ENCODE data around the gene SHMT1.
A peak's percentile ranks its signal among the peaks of the same experiment; 100 is the strongest.

Gene SHMT1

GRCh38 chr17:18364166-18364565 is 816 bp upstream of the SHMT1 start:
- no peak for TF ChIP-seq CTCF (conservative IDR thresholded peaks at IDR 0.05; ENCODE audit: control insufficient read depth, insufficient read depth, low read depth, low read length)
- no peak for DNase-seq (ENCODE audit: low read depth)
- H3K4me3 ChIP-seq (ENCODE audit: control insufficient read depth, low read depth, low read length), result no peak overlapping the region

- no peak for TF ChIP-seq CTCF (conservative IDR thresholded peaks at IDR 0.05; ENCODE audit: control insufficient read depth, insufficient read depth, low read depth, low read length)
- peak overlapping the region; percentile 75 for H3K4me3 ChIP-seq (ENCODE audit: control insufficient read depth, low read depth, low read length)
- DNase-seq (ENCODE audit: low read depth), result peak; percentile 58
These were observed 651 bp downstream of the SHMT1 start for GRCh38 chr17:18362698-18363100.

DNA sequence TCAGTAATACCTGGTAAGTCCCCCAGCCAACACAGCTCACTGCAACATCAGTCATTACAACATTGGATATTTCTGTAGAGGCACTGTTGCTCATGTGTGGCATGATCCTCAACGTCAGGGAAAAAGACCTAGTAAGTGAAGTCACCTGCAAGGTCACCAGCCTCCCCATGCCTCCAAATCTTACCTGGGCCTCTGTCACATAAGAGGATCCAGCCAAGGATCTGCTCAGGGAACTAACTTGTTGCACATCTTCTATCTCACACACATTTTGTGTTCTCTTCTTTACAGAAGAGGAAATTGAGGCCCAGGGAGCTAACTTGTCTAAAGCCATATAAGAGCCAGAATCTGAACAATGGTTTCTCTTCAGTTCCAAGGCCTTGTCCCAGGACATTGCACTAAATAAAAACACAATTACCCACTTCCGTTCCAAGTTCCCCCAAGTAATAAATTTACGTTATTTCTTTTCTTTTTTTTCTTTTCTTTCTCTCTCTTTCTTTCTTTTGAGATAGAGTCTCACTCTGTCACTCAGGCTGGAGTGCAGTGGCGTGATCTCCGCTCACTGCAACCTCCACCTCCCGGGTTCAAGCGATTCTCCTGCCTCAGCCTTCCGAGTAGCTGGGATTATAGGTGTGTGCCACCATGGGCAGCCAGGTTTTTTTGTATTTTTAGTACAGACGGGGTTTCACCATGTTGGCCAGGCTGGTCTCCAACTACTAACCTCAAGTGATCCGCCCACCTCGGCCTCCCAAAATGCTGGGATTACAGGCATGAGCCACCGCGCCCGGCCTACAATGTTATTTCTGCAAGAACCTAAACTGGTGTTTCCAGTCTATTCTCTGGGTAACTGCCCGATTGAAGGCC is 1.3 kb downstream of the SHMT1 start:
- no peak for TF ChIP-seq CTCF (conservative IDR thresholded peaks at IDR 0.05; ENCODE audit: control insufficient read depth, insufficient read depth, low read depth, low read length)

DNA sequence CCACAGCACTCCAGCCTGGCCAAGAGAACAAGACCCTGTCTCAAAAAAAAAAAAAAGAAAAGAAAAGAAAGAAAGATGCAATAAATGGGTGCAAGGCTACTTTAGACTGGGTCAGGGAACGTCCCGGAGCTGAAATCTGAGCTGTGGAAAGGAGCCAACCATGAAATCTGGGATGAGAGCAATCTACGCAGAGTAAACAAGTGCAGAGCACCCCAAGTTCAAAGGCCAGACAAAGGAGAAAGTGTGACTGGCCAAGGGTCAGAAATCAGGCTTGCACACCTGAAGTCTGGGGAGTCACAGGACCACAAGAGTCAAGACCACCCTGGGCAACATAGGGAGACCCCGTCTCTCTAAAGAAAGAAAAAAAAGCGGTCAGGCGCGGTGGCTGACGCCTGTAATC is 2.8 kb downstream of the SHMT1 start:
- no peak for TF ChIP-seq CTCF (conservative IDR thresholded peaks at IDR 0.05; ENCODE audit: control insufficient read depth, insufficient read depth, low read depth, low read length)

More for the DNA sequence above, 1.3 kb downstream of the SHMT1 start:
- H3K4me3 ChIP-seq (ENCODE audit: control insufficient read depth, low read depth, low read length), result peak overlapping the region; percentile 75
- DNase-seq (ENCODE audit: low read depth), result no peak

DNA sequence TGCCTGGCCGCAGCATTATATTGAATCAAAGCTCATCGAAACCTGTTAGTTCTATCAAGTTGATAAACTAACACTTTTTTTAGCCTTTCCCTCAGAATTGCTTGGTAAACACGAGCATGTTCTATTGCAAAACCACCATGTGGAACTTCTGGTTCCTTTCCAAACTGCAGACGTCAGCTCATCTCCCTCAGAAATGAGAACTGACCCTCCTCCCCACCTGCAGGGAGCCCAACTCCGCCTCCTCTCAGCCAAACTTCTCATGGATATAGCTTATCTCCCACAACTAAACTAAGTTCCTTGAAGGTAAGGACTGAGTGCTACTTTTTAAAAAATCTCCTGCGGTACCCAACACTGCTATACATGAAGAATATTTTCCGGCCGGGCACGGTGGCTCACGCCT is 6.7 kb downstream of the SHMT1 start:
- no peak for TF ChIP-seq CTCF (conservative IDR thresholded peaks at IDR 0.05; ENCODE audit: control insufficient read depth, insufficient read depth, low read depth, low read length)
- peak; percentile 93 for DNase-seq (ENCODE audit: low read depth)
- no peak overlapping the region for H3K4me3 ChIP-seq (ENCODE audit: control insufficient read depth, low read depth, low read length)

More for the DNA sequence above, 2.8 kb downstream of the SHMT1 start:
- no peak overlapping the region for H3K4me3 ChIP-seq (ENCODE audit: control insufficient read depth, low read depth, low read length)
- no peak for DNase-seq (ENCODE audit: low read depth)

- TF ChIP-seq CTCF (conservative IDR thresholded peaks at IDR 0.05; ENCODE audit: control insufficient read depth, insufficient read depth, low read depth, low read length), result no peak
- DNase-seq (ENCODE audit: low read depth), result no peak
- H3K4me3 ChIP-seq (ENCODE audit: control insufficient read depth, low read depth, low read length), result no peak overlapping the region
These were observed 9.8 kb downstream of the SHMT1 start for GRCh38 chr17:18353541-18353940.

Data from fibroblast of mammary gland (primary cell).